Measurements from ENCODE around the gene ATF5.

Gene ATF5

GRCh38 chr19:49908480-49909420 lies 20.3 kb upstream of the ATF5 start:
- no peak overlapping the region for H2AFZ ChIP-seq (ENCODE audit: insufficient read depth, low read length, poor library complexity)
- peaks cover 6% of the 10 kb centered on the region for H3K9me3 ChIP-seq (ENCODE audit: insufficient read depth, low read depth, low read length)
- no peak overlapping the region for H4K91ac ChIP-seq (ENCODE audit: low read depth, low read length)
- no peaks in the 10 kb centered on the region for H3K4me1 ChIP-seq (ENCODE audit: control insufficient read depth in 1 of 2, insufficient read depth in 2 of 2, low read length in 2 of 2)
- no peak overlapping the region for H3K9ac ChIP-seq (ENCODE audit: low read length)
- no CpG with 5 or more reads among the region's 37 CpGs for WGBS (ENCODE audit: extremely low coverage, insufficient coverage, insufficient read length)
- DNase-seq, result no peak
- no peaks in the 10 kb centered on the region for H3K79me1 ChIP-seq (ENCODE audit: low read length)
- no peak overlapping the region for H2BK120ac ChIP-seq (ENCODE audit: insufficient read depth, low read length, poor library complexity)
- H3K27me3 ChIP-seq (ENCODE audit: insufficient read depth, low read length), result no peaks in the 10 kb centered on the region
- no peak overlapping the region for H3K4me2 ChIP-seq (ENCODE audit: low read length)
- H3K18ac ChIP-seq (ENCODE audit: low read length), result no peak overlapping the region
- H3K79me2 ChIP-seq (ENCODE audit: control insufficient read depth, insufficient read depth, low read length, poor library complexity), result no peaks in the 10 kb centered on the region
- H3K4me3 ChIP-seq (ENCODE audit: low read depth, low read length), result no peak overlapping the region
- no peak overlapping the region for H2BK5ac ChIP-seq (ENCODE audit: low read depth, low read length, poor library complexity)
- no peak overlapping the region for H3K14ac ChIP-seq (ENCODE audit: low read length)
- H3K23ac ChIP-seq (ENCODE audit: low read length), result no peak overlapping the region
- H3K4ac ChIP-seq (ENCODE audit: low read depth, low read length), result no peak overlapping the region
- H4K8ac ChIP-seq (ENCODE audit: low read depth, low read length), result no peak overlapping the region
- H2BK12ac ChIP-seq (ENCODE audit: low read length), result no peak overlapping the region
- H3K36me3 ChIP-seq (ENCODE audit: control insufficient read depth in 1 of 2, insufficient read depth in 2 of 2, low read length in 2 of 2), result peaks cover 51 to 55% of the 10 kb centered on the region in 2 experiments
- no peak overlapping the region for H3K27ac ChIP-seq (ENCODE audit: low read depth, low read length)
- no peak overlapping the region for H2AK5ac ChIP-seq (ENCODE audit: low read length)
- no peak overlapping the region for H4K12ac ChIP-seq (ENCODE audit: low read depth, low read length)

- H2AFZ ChIP-seq (ENCODE audit: insufficient read depth, low read length, poor library complexity), result no peak overlapping the region
- WGBS (ENCODE audit: extremely low coverage, insufficient coverage, insufficient read length), result no CpG with 5 or more reads among the region's 5 CpGs
- H3K79me1 ChIP-seq (ENCODE audit: low read length), result no peaks in the 10 kb centered on the region
- no peaks in the 10 kb centered on the region for H3K27me3 ChIP-seq (ENCODE audit: insufficient read depth, low read length)
- H4K12ac ChIP-seq (ENCODE audit: low read depth, low read length), result no peak overlapping the region
- no peak overlapping the region for H3K18ac ChIP-seq (ENCODE audit: low read length)
- no peaks in the 10 kb centered on the region for H3K4me1 ChIP-seq (ENCODE audit: control insufficient read depth in 1 of 2, insufficient read depth in 2 of 2, low read length in 2 of 2)
- no peak overlapping the region for H2AK5ac ChIP-seq (ENCODE audit: low read length)
- no peaks in the 10 kb centered on the region for H3K79me2 ChIP-seq (ENCODE audit: control insufficient read depth, insufficient read depth, low read length, poor library complexity)
- peaks cover 6% of the 10 kb centered on the region for H3K9me3 ChIP-seq (ENCODE audit: insufficient read depth, low read depth, low read length)
- H2BK5ac ChIP-seq (ENCODE audit: low read depth, low read length, poor library complexity), result no peak overlapping the region
- H3K27ac ChIP-seq (ENCODE audit: low read depth, low read length), result no peak overlapping the region
- H3K4me2 ChIP-seq (ENCODE audit: low read length), result no peak overlapping the region
- H4K8ac ChIP-seq (ENCODE audit: low read depth, low read length), result no peak overlapping the region
- no peak for DNase-seq
- H3K23ac ChIP-seq (ENCODE audit: low read length), result no peak overlapping the region
- H4K91ac ChIP-seq (ENCODE audit: low read depth, low read length), result no peak overlapping the region
- H2BK120ac ChIP-seq (ENCODE audit: insufficient read depth, low read length, poor library complexity), result no peak overlapping the region
- no peak overlapping the region for H2BK12ac ChIP-seq (ENCODE audit: low read length)
- H3K14ac ChIP-seq (ENCODE audit: low read length), result no peak overlapping the region
- peaks cover 58 to 65% of the 10 kb centered on the region in 2 experiments for H3K36me3 ChIP-seq (ENCODE audit: control insufficient read depth in 1 of 2, insufficient read depth in 2 of 2, low read length in 2 of 2)
- no peak overlapping the region for H3K9ac ChIP-seq (ENCODE audit: low read length)
- H3K4me3 ChIP-seq (ENCODE audit: low read depth, low read length), result no peak overlapping the region
- H3K4ac ChIP-seq (ENCODE audit: low read depth, low read length), result no peak overlapping the region
These were observed 18.8 kb upstream of the ATF5 start for GRCh38 chr19:49910179-49910578.

- no peak overlapping the region for H4K12ac ChIP-seq (ENCODE audit: low read depth, low read length)
- peak in 1 of 2 donors; percentile 22 for DNase-seq
- no peak overlapping the region for H3K4ac ChIP-seq (ENCODE audit: low read depth, low read length)
- no peaks in the 10 kb centered on the region for H3K27me3 ChIP-seq (ENCODE audit: insufficient read depth, low read length)
- no peak overlapping the region for H3K14ac ChIP-seq (ENCODE audit: low read length)
- peaks cover 4% of the 10 kb centered on the region for H3K9me3 ChIP-seq (ENCODE audit: insufficient read depth, low read depth, low read length)
- H3K18ac ChIP-seq (ENCODE audit: low read length), result no peak overlapping the region
- no peak overlapping the region for H2BK5ac ChIP-seq (ENCODE audit: low read depth, low read length, poor library complexity)
- no peak overlapping the region for H4K91ac ChIP-seq (ENCODE audit: low read depth, low read length)
- no peak overlapping the region for H4K8ac ChIP-seq (ENCODE audit: low read depth, low read length)
- no peaks in the 10 kb centered on the region for H3K79me2 ChIP-seq (ENCODE audit: control insufficient read depth, insufficient read depth, low read length, poor library complexity)
- no peak overlapping the region for H2BK120ac ChIP-seq (ENCODE audit: insufficient read depth, low read length, poor library complexity)
- H3K4me2 ChIP-seq (ENCODE audit: low read length), result no peak overlapping the region
- no peaks in the 10 kb centered on the region for H3K79me1 ChIP-seq (ENCODE audit: low read length)
- H2BK12ac ChIP-seq (ENCODE audit: low read length), result no peak overlapping the region
- no peak overlapping the region for H2AK5ac ChIP-seq (ENCODE audit: low read length)
- no CpG with 5 or more reads among the region's 9 CpGs for WGBS (ENCODE audit: extremely low coverage, insufficient coverage, insufficient read length)
- H3K27ac ChIP-seq (ENCODE audit: low read depth, low read length), result no peak overlapping the region
- no peak overlapping the region for H2AFZ ChIP-seq (ENCODE audit: insufficient read depth, low read length, poor library complexity)
- no peak overlapping the region for H3K4me3 ChIP-seq (ENCODE audit: low read depth, low read length)
- no peak overlapping the region for H3K23ac ChIP-seq (ENCODE audit: low read length)
- H3K36me3 ChIP-seq (ENCODE audit: control insufficient read depth in 1 of 2, insufficient read depth in 2 of 2, low read length in 2 of 2), result peaks cover 66 to 72% of the 10 kb centered on the region in 2 experiments
- no peaks in the 10 kb centered on the region for H3K4me1 ChIP-seq (ENCODE audit: control insufficient read depth in 1 of 2, insufficient read depth in 2 of 2, low read length in 2 of 2)
- no peak overlapping the region for H3K9ac ChIP-seq (ENCODE audit: low read length)
These were observed 17.4 kb upstream of the ATF5 start for GRCh38 chr19:49911381-49912145.

- no peak overlapping the region for H4K8ac ChIP-seq (ENCODE audit: low read depth, low read length)
- H3K23ac ChIP-seq (ENCODE audit: low read length), result no peak overlapping the region
- H3K18ac ChIP-seq (ENCODE audit: low read length), result no peak overlapping the region
- H3K79me2 ChIP-seq (ENCODE audit: control insufficient read depth, insufficient read depth, low read length, poor library complexity), result no peaks in the 10 kb centered on the region
- H3K4me1 ChIP-seq (ENCODE audit: control insufficient read depth in 1 of 2, insufficient read depth in 2 of 2, low read length in 2 of 2), result no peaks in the 10 kb centered on the region
- DNase-seq, result no peak
- H2AFZ ChIP-seq (ENCODE audit: insufficient read depth, low read length, poor library complexity), result no peak overlapping the region
- WGBS (ENCODE audit: extremely low coverage, insufficient coverage, insufficient read length), result no CpG with 5 or more reads among the region's 21 CpGs
- H3K79me1 ChIP-seq (ENCODE audit: low read length), result no peaks in the 10 kb centered on the region
- no peak overlapping the region for H3K4ac ChIP-seq (ENCODE audit: low read depth, low read length)
- no peak overlapping the region for H3K27ac ChIP-seq (ENCODE audit: low read depth, low read length)
- H4K91ac ChIP-seq (ENCODE audit: low read depth, low read length), result no peak overlapping the region
- peaks cover 2% of the 10 kb centered on the region for H3K9me3 ChIP-seq (ENCODE audit: insufficient read depth, low read depth, low read length)
- no peak overlapping the region for H2AK5ac ChIP-seq (ENCODE audit: low read length)
- H4K12ac ChIP-seq (ENCODE audit: low read depth, low read length), result no peak overlapping the region
- H2BK120ac ChIP-seq (ENCODE audit: insufficient read depth, low read length, poor library complexity), result no peak overlapping the region
- no peak overlapping the region for H3K4me3 ChIP-seq (ENCODE audit: low read depth, low read length)
- H3K14ac ChIP-seq (ENCODE audit: low read length), result no peak overlapping the region
- H3K27me3 ChIP-seq (ENCODE audit: insufficient read depth, low read length), result no peaks in the 10 kb centered on the region
- peaks cover 58 to 66% of the 10 kb centered on the region in 2 experiments for H3K36me3 ChIP-seq (ENCODE audit: control insufficient read depth in 1 of 2, insufficient read depth in 2 of 2, low read length in 2 of 2)
- no peak overlapping the region for H2BK12ac ChIP-seq (ENCODE audit: low read length)
- no peak overlapping the region for H3K4me2 ChIP-seq (ENCODE audit: low read length)
- no peak overlapping the region for H2BK5ac ChIP-seq (ENCODE audit: low read depth, low read length, poor library complexity)
- no peak overlapping the region for H3K9ac ChIP-seq (ENCODE audit: low read length)
These were observed 15.9 kb upstream of the ATF5 start for GRCh38 chr19:49912965-49913685.

Measured in trophoblast cell (in vitro differentiated cells and primary cell).